Lower leg skin (tissue), 4 donors: ENCODE results near the gene NARS2. TPM values are rescaled to one million over a fixed set of nuclear protein-coding genes. Genes with fewer than 3 reads are reported as not detected.

ENCODE experiments used
- DNase-seq, 2 donors: peaks; one replicate each; pipeline ENCODE4 v3.0.0-alpha.2; 2019; ENCODE audit warnings: low spot score in 2 of 2
- H3K4me3 ChIP-seq: fragments of 200-600 bp; sonication (generic); 2 replicates; pipeline ENCODE4 v1.5.1; 2017; ENCODE audit warnings: mild to moderate bottlenecking, low read depth; ENCODE audit not compliant: poor library complexity, severe bottlenecking
- CTCF ChIP-seq, 3 donors: fragments of 450-650 bp; IDR thresholded peaks; one replicate each; pipeline ENCODE4 v1.5.1; 2016; ENCODE audit warnings: antibody characterized with exemption in 3 of 3, mild to moderate bottlenecking in 3 of 3, moderate library complexity in 2 of 3
- POLR2A ChIP-seq, 2 donors: fragments of 450-650 bp; IDR thresholded peaks; one replicate each; pipeline ENCODE4 v1.6.1; 2016 to 2017; ENCODE audit warnings: antibody characterized with exemption in 2 of 2, mild to moderate bottlenecking in 1 of 2, moderate library complexity in 1 of 2
- WGBS, 2 donors: methylation state at CpG; one replicate each; pipeline ENCODE4 v1.1.5; 2018; 5-methylcytosine and 5-hydroxymethylcytosine counted together
- intact Hi-C: fragments of 100-400 bp; cut with DNase I; formaldehyde crosslinking; loops from one replicate; pipeline ENCODE4 v1.15.0; 2023; ENCODE audit warnings: low total_unique reads
- total RNA-seq, 4 donors: library from RNA; depleted of rRNA; stranded (reverse); fragments of >200 nt; gene quantifications; one replicate each; pipeline ENCODE4 v1.1.0, GENCODE V29; 2016

Gene NARS2
- total RNA-seq, 4 donors from 2014 or later: 11.2 to 15.7 (median 14.0) TPM

GRCh38 chr11:78510597-78510996, 64.1 kb downstream of the NARS2 start:
- intact Hi-C loops: no loop called here
- no peak overlapping the region for H3K4me3 ChIP-seq
- DNase-seq: no peak
- TF ChIP-seq POLR2A (IDR thresholded peaks at IDR 0.05) (no peak), CTCF (IDR thresholded peaks at IDR 0.05) (no peak)
- WGBS, 2 donors: 96 to 97% methylated on average over 4 of the region's 4 CpGs

- H3K4me3 ChIP-seq: no peak overlapping the region
- DNase-seq: no peak
- 89 to 92% methylated on average over 1 of the region's 1 CpG for WGBS, 2 donors
- no peak for TF ChIP-seq POLR2A (IDR thresholded peaks at IDR 0.05)
- no peak for TF ChIP-seq CTCF (IDR thresholded peaks at IDR 0.05)
- intact Hi-C loops: no loop called here
These were observed 64.6 kb downstream of the NARS2 start for GRCh38 chr11:78510025-78510596.

GRCh38 chr11:78504708-78505107, 70.0 kb downstream of the NARS2 start:
- DNase-seq: no peak

GRCh38 chr11:78504181-78504580, 70.5 kb downstream of the NARS2 start:
- H3K4me3 ChIP-seq: no peak overlapping the region
- DNase-seq: no peak
- 78 to 84% methylated on average over 2 of the region's 2 CpGs for WGBS, 2 donors
- TF ChIP-seq CTCF (IDR thresholded peaks at IDR 0.05) (no peak), POLR2A (IDR thresholded peaks at IDR 0.05) (no peak)
- intact Hi-C loops: no loop called here

More at GRCh38 chr11:78504708-78505107, 70.0 kb downstream of the NARS2 start:
- H3K4me3 ChIP-seq: no peak overlapping the region
- no peak for TF ChIP-seq CTCF (IDR thresholded peaks at IDR 0.05)
- no peak for TF ChIP-seq POLR2A (IDR thresholded peaks at IDR 0.05)
- 91 to 94% methylated on average over 4 of the region's 4 CpGs for WGBS, 2 donors
- intact Hi-C loops: no loop called here

- H3K4me3 ChIP-seq: no peak overlapping the region
- intact Hi-C loops: no loop called here
- DNase-seq: no peak
- TF ChIP-seq POLR2A (IDR thresholded peaks at IDR 0.05) (no peak), CTCF (IDR thresholded peaks at IDR 0.05) (no peak)
These were observed 74.7 kb downstream of the NARS2 start for GRCh38 chr11:78499971-78500370.

GRCh38 chr11:78497293-78497692, 77.4 kb downstream of the NARS2 start:
- no peak for DNase-seq
- no peak overlapping the region for H3K4me3 ChIP-seq
- TF ChIP-seq POLR2A (IDR thresholded peaks at IDR 0.05): no peak
- TF ChIP-seq CTCF (IDR thresholded peaks at IDR 0.05): no peak
- intact Hi-C loops: no loop called here
